Measurements from ENCODE around the gene SLC24A3. TPM values are rescaled to one million over a fixed set of nuclear protein-coding genes. Genes with fewer than 3 reads are reported as not detected.

Gene SLC24A3
- total and polyA plus RNA-seq, 2 experiments from 2014 or later = 0.81 to 2.5 TPM

GRCh38 chr20:19552221-19553180 lies 340.1 kb downstream of the SLC24A3 start:
- peak; percentile 100 for ATAC-seq
- TF ChIP-seq CREB1 (CRISPR knock-in tag; IDR thresholded peaks at IDR 0.05; ENCODE audit: low read depth) (no peak; the same call in 1 of the 2 replicates), REST (IDR thresholded peaks at IDR 0.05; ENCODE audit: unreplicated experiment) (no peak), STAT1 (IDR thresholded peaks at IDR 0.05; ENCODE audit: unreplicated experiment) (no peak)
- no peaks in the 10 kb centered on the region for H3F3A ChIP-seq (replicated peaks; ENCODE audit: low read depth)
- no peak overlapping the region for H3K4me3 Mint-ChIP-seq
- H3K27ac ChIP-seq (ENCODE audit: low read depth) = no peak overlapping the region
- H3K9me3 Mint-ChIP-seq = no peaks in the 10 kb centered on the region; the same call in 2 of the 3 replicates
- no peak overlapping the region for H3K4me3 ChIP-seq
- H3K79me2 ChIP-seq (replicated peaks; ENCODE audit: insufficient read depth) = no peaks in the 10 kb centered on the region
- H3K4me1 ChIP-seq (ENCODE audit: insufficient read depth) = peaks cover 11% of the 10 kb centered on the region
- H3K4me1 Mint-ChIP-seq = no peaks in the 10 kb centered on the region; the same call in 2 of the 3 replicates
- no peaks in the 10 kb centered on the region for H3K27me3 ChIP-seq (ENCODE audit: insufficient read depth)
- no peaks in the 10 kb centered on the region for H3K36me3 ChIP-seq (ENCODE audit: insufficient read depth)
- peaks cover 9% of the 10 kb centered on the region; the same call in 1 of the 2 replicates for H3K9me2 ChIP-seq (ENCODE audit: insufficient read depth)
- H3K27me3 Mint-ChIP-seq (ENCODE audit: insufficient read depth, low read depth, poor library complexity) = no peaks in the 10 kb centered on the region
- H2AFZ ChIP-seq = peak overlapping the region; percentile 8; the same call in 1 of the 2 replicates
- H3K36me3 Mint-ChIP-seq (ENCODE audit: low read depth) = no peaks in the 10 kb centered on the region
- H4K20me1 ChIP-seq (replicated peaks; ENCODE audit: insufficient read depth) = no peaks in the 10 kb centered on the region
- no peak overlapping the region for H3K27ac Mint-ChIP-seq
- peak overlapping the region; percentile 44 for H3K4me2 ChIP-seq
- DNase-seq (ENCODE audit: low spot score) = peak; percentile 87

- H3K36me3 Mint-ChIP-seq (ENCODE audit: low read depth) = no peaks in the 10 kb centered on the region
- H3K27me3 ChIP-seq (ENCODE audit: insufficient read depth) = no peaks in the 10 kb centered on the region
- H3K4me1 Mint-ChIP-seq = no peaks in the 10 kb centered on the region; the same call in 2 of the 3 replicates
- H3K4me2 ChIP-seq = no peak overlapping the region
- DNase-seq (ENCODE audit: low spot score) = no peak
- no peaks in the 10 kb centered on the region for H4K20me1 ChIP-seq (replicated peaks; ENCODE audit: insufficient read depth)
- no peaks in the 10 kb centered on the region for H3K79me2 ChIP-seq (replicated peaks; ENCODE audit: insufficient read depth)
- H3K4me3 ChIP-seq = no peak overlapping the region
- H2AFZ ChIP-seq = no peak overlapping the region
- H3K9me2 ChIP-seq (ENCODE audit: insufficient read depth) = 0 out of 2 replicates have a peak, but pooled peaks cover 6% of the 10 kb centered on the region
- H3F3A ChIP-seq (replicated peaks; ENCODE audit: low read depth) = no peaks in the 10 kb centered on the region
- H3K4me1 ChIP-seq (ENCODE audit: insufficient read depth) = peaks cover 11% of the 10 kb centered on the region
- no peak overlapping the region for H3K27ac ChIP-seq (ENCODE audit: low read depth)
- no peak overlapping the region for H3K4me3 Mint-ChIP-seq
- H3K27me3 Mint-ChIP-seq (ENCODE audit: insufficient read depth, low read depth, poor library complexity) = no peaks in the 10 kb centered on the region
- no peak overlapping the region for H3K27ac Mint-ChIP-seq
- H3K9me3 Mint-ChIP-seq = no peaks in the 10 kb centered on the region; the same call in 2 of the 3 replicates
- H3K36me3 ChIP-seq (ENCODE audit: insufficient read depth) = no peaks in the 10 kb centered on the region
- no peak for ATAC-seq
- TF ChIP-seq ZNF462 (CRISPR knock-in tag; IDR thresholded peaks at IDR 0.05) = no peak
- no peak for TF ChIP-seq CTCF (conservative IDR thresholded peaks at IDR 0.05; ENCODE audit: low read depth in 2 of 2)
- no peak for TF ChIP-seq ZNF331 (CRISPR knock-in tag; IDR thresholded peaks at IDR 0.05; ENCODE audit: low read depth)
- TF ChIP-seq POLR2AphosphoS5 (IDR thresholded peaks at IDR 0.05; ENCODE audit: low read depth) = no peak
- TF ChIP-seq STAT1 (IDR thresholded peaks at IDR 0.05; ENCODE audit: unreplicated experiment) = no peak
- no peak for TF ChIP-seq JUNB (IDR thresholded peaks at IDR 0.05; ENCODE audit: unreplicated experiment)
These were observed 342.2 kb downstream of the SLC24A3 start for GRCh38 chr20:19554666-19555065.
